Esophagus muscularis mucosa (tissue), 3 donors: ENCODE data around the gene ABTB2.

Source experiments
- POLR2A ChIP-seq: fragments of 450-650 bp; IDR thresholded peaks from one replicate; pipeline ENCODE4 v1.6.1; 2017; ENCODE audit warnings: antibody characterized with exemption, moderate library complexity, mild to moderate bottlenecking, low read depth
- POLR2AphosphoS5 ChIP-seq, 2 donors: sonication (generic); formaldehyde crosslinking; IDR thresholded peaks; one replicate each; pipeline ENCODE4 v1.6.1; 2017; ENCODE audit warnings: antibody characterized with exemption in 2 of 2
- TF ChIP-seq, protein P1 (sequence below), 3 experiments: fragments of 200-600 bp in 2 of 3; fragments of 450-650 bp in 1 of 3; sonication (generic) in 2 of 3; IDR thresholded peaks; one replicate each; pipeline ENCODE4 v1.5.1; 2017 to 2019; ENCODE audit warnings: antibody characterized with exemption in 3 of 3, mild to moderate bottlenecking in 2 of 3, moderate library complexity in 1 of 3

DNA sequence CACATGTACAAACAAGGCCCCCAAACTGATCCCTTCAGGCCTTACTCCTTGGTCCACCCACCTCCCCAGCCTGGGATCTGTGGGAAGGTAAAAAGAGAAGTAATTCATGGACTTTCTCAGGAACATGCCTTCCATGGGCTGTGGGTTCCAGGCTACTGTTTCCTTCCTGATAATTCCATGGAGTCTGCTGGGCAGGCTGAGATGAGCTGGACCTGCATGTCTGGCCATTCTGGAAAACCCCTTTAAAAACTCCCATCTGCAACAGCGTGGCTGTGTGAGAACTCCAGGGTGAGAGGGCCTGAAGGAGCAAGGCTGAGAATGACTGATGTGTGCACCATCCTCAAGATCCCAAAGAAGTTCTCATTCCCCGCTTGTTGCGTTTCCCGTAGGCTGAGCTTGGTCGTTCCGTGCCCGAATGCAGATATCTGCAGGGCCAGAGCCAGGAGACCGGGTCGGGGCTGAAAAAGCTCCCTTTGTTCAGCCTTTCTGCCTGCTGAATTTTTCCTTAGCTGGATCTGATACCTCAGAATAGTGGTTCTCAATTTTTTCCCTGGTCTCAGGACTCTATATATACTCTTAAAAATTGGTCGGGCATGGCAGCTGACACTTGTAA lies 179.5 kb downstream of the ABTB2 start:
- TF ChIP-seq, protein P1, sequence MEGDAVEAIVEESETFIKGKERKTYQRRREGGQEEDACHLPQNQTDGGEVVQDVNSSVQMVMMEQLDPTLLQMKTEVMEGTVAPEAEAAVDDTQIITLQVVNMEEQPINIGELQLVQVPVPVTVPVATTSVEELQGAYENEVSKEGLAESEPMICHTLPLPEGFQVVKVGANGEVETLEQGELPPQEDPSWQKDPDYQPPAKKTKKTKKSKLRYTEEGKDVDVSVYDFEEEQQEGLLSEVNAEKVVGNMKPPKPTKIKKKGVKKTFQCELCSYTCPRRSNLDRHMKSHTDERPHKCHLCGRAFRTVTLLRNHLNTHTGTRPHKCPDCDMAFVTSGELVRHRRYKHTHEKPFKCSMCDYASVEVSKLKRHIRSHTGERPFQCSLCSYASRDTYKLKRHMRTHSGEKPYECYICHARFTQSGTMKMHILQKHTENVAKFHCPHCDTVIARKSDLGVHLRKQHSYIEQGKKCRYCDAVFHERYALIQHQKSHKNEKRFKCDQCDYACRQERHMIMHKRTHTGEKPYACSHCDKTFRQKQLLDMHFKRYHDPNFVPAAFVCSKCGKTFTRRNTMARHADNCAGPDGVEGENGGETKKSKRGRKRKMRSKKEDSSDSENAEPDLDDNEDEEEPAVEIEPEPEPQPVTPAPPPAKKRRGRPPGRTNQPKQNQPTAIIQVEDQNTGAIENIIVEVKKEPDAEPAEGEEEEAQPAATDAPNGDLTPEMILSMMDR (IDR thresholded peaks at IDR 0.05), result no peak
- TF ChIP-seq POLR2AphosphoS5 (IDR thresholded peaks at IDR 0.05) (no peak), POLR2A (no peak)
